Jurkat, Clone E6-1 (cell line): ENCODE results near the gene ING1.
"Not testable (repeated sequence)": the region's sequence is repeated elsewhere in the genome, so short reads cannot be mapped to it uniquely, and the experiment has no call there.

Experiments
- DNase-seq: peaks from one replicate; pipeline ENCODE4 v3.0.0-alpha.2; 2011; ENCODE audit warnings: low read depth, low spot score
- H3K4me3 ChIP-seq: 2 replicates; pipeline ENCODE4 v1.5.1; 2011; ENCODE audit warnings: mild to moderate bottlenecking, low read length, control low read depth, moderate library complexity

ING1 gene

DNA sequence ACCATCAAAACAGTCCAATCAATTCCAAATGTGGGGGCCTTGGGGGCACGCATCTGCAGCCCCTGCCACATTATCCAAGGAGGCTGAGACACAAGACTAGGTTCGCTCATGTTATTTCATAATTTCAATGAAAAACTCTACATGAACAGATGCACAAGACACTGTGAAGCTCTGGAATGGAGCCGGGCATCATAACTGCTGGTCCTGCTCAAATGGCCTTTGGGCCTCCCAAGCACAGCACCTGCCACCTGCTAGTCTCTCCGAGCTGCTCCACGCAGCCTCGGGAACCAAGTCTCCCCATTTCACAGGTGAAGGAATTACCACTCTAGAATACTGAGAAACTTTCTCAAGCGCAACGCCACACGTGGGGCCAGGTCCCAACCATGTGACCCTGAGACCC, 24.5 kb upstream of the ING1 start:
- no peak overlapping the region for H3K4me3 ChIP-seq
- no peak for DNase-seq

DNA sequence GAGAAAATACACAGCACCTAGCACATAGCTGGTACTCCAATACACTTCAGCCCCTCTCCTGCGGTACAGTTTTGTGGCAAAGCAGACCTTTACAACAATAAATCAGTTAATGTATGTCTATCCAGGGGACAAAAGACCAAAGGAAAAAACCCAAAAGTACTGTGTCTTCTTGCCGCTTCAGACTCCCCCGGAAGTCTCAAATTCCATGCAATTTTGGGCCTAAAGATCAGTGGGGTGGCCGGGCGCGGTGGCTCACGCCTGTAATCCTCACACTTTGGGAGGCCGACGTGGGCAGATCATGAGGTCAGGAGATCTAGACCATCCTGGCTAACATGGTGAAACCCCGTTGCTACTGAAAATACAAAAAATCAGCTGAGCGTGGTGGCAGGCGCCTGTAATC, 23.8 kb upstream of the ING1 start:
- DNase-seq, result no peak

DNA sequence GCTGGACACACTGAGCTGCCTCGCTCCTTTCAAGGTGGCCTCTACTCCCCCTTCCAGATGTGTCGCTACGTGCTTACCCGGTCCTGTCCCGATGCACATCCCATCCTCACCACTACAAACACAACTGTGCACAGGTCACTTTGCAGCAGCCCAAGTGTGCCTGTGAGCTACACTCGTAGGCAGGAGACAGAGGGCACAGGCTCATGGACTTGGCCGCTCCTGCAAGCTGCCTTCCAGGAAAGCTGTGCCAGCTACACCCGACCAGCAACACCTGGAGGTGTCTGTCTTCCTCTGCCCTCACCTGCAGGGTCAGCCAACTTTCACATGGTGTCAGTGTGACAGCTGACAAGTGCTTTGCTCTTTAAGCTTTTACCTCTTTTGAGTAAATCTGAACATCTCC, 23.0 kb upstream of the ING1 start:
- H3K4me3 ChIP-seq, result no peak overlapping the region
- DNase-seq, result no peak

More for the DNA sequence above, 23.8 kb upstream of the ING1 start:
- H3K4me3 ChIP-seq, result no peak overlapping the region

DNA sequence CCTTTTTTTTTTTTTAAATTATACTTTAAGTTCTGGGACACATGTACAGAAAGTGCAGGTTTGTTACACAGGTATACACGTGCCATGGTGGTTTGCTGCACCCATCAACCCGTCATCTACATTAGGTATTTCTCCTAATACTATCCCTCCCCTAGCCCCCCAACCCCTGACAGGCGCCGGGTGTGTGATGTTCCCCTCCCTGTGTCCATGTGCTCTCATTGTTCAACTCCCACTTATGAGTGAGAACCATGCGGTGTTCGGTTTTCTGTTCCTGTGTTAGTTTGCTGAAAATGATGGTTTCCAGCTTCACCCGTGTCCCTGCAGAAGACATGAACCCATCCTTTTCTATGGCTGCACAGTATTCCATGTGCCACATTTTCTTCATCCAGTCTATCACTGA, 17.7 kb upstream of the ING1 start:
- H3K4me3 ChIP-seq, DNase-seq: not testable (repeated sequence)

DNA sequence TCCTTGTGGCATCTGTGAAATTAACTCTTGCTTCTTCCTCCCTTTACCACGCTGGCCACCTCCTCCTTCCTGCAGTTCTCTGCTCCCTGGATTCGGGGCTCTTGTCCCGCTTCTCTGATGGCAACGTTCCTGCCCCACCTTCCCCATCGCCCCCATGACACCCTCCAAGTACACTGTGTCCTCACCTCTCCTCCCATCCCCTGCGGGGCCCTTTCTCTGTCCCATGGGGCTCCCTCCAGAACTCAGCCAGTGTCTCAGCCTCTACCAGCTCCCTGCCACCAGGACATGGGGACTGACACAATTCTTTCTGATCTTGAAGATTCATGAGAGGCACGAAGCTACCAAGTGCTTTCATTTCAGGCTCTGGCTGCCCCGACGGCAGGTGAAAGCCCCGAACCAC, 16.7 kb upstream of the ING1 start:
- H3K4me3 ChIP-seq, result no peak overlapping the region
- no peak for DNase-seq

DNA sequence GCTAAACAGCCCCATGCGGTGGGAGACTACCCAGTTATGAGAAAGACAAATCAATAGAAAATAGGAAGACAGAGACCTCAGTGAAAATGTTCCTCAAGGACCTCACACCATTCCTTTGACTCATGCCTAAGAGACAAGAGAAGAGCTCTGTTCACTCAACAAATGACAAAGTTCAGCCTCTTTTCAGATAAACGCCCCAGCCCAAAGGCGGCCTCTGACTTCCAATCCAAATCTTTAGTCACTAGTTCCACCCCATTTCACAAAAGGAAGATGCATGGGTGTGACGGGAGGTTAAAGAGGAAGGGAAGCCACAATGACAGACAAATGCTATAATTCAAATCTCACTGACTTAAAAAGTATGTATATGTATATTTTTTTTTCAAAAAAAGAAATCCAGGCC, 15.7 kb upstream of the ING1 start:
- H3K4me3 ChIP-seq, result no peak overlapping the region
- no peak for DNase-seq

DNA sequence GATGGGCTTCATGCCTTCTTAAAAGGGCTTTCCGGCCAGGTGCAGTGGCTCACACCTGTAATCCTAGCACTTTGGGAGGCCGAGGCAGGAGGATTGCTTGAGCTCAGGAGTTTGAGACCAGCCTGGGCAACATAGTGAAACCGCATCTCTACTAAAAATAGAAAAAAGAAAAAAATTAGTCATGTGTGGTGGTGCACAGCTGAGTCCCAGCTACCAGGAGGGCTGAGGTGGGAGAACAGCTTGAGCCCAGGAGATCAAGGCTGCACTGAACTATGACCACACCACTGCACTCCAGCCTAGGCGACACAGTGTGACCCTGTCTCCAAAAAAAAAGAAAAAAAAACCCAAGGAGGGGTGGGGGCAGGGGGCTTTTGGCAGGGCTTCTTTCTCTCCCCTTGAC, 14.8 kb upstream of the ING1 start:
- H3K4me3 ChIP-seq, result no peak overlapping the region
- DNase-seq, result no peak

DNA sequence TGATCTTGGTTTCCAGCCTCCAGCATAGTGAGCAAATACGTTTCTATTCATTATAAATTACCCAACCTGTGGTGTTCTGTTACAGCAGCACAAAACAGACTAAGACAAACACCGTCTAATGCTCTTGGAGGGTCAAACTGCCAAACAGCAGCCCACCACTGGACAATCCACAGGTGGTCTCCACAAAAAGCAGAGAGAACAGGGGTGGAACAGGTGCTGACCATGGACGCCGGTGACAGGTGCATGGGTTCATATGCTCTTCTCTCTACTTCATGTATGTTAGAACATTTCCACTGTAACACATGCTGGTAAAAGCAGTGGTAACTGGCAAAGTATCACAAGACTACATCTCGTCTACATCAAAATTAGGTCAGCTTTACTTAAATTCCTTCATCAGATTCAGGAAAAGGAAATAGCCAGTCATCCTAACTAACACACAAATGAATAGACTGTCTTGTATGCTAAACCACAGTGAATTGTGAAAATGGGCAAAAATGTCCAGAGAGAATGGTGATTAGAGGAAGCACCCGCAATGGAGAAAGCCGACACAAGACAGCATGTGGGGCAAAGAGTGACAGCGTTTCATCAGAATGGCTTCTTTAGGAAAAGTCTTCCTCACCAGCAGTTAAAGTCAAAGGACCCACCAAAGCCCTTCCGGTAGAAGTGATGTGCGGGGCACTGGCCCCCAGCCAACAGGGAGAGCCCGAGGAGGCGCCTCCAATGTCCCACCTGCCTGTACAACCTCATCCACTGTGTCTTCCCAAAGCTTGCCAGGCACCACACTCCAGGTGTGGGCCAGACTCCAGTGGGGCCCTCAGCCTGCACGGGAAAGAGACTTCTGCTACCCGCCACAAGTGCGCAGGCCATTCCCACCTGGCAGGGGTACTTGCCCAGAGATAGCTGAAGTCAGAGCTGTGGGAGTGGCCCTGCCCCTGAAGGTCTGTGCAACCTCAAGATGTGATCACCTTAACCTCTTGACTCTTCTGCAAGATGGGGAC, 14.1 kb upstream of the ING1 start:
- DNase-seq, result no peak
- H3K4me3 ChIP-seq, result no peak overlapping the region

DNA sequence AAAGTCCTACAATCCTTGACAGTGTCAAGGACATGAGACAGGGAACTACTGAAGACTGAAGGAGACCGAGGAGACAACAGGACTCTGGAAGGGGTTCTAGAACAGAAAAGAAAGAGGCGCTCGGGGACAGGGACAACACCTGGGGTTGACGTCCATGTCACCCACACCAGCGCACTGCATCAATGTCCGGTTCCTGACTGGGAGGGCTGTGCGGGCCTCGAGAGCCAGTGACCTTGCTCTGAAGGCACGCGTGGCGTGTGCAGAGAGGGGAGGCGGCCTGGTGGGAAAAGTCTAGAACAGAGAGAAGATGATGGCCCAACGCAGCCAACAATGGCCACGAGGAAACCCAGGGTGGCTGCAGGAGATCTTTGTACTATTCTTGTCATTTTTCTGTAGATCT, 13.3 kb upstream of the ING1 start:
- H3K4me3 ChIP-seq, result no peak overlapping the region
- no peak for DNase-seq

DNA sequence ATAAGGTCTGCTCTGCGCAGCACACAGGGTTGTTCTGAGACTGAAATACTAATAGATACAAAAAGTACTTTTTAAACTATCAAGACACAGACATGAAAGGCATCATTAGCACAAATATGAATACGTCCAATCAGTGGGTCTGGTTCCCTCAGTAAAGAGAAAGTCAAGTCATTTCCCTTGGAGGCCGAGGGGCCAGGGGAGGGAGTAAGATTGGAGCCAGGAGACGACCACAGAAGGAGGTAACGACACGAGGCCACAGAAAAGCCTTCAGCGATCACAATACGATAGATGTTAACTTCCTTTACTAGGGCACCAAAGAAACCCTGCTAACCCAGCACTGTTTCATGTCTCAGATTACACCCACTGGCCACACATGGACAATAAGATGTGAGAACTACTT, 12.9 kb upstream of the ING1 start:
- no peak overlapping the region for H3K4me3 ChIP-seq
- DNase-seq, result no peak

DNA sequence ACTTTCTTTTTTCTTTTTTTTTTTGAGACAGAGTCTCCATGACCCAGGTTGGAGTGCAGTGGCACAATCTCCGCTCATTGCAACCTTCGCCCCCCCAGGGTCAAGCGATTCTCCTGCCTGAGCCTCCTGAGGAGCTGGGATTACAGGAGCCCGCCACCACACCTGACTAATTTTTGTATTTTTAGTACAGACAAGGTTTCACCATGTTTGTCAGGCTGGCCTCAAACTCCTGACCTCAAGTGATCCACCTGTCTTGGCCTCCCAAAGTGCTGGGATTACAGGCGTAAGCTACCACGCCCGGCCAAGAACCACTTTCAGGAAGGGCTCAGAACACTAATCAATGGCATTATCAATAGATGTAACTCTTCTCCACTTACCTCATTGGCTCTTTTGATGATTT, 12.4 kb upstream of the ING1 start:
- not testable (repeated sequence) for DNase-seq, H3K4me3 ChIP-seq

DNA sequence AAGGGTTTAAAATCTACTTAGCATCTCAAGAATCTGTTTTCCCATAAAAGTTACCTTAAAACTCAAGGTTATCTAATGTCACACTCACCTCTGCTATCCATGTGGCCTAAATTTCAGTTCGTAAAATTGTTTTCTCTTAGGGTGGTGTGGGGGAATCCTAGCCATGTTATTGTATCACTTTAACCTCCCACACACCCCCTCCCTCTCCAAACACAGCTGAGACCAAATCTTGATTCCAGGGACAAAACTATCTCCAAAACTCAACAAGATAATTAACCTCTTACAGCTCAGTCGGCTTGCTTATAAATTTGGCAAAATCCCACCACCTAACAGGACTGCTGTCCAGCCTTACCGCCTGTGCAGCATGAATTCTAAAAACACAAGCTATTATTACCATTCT, 11.4 kb upstream of the ING1 start:
- no peak for DNase-seq
- H3K4me3 ChIP-seq, result no peak overlapping the region

DNA sequence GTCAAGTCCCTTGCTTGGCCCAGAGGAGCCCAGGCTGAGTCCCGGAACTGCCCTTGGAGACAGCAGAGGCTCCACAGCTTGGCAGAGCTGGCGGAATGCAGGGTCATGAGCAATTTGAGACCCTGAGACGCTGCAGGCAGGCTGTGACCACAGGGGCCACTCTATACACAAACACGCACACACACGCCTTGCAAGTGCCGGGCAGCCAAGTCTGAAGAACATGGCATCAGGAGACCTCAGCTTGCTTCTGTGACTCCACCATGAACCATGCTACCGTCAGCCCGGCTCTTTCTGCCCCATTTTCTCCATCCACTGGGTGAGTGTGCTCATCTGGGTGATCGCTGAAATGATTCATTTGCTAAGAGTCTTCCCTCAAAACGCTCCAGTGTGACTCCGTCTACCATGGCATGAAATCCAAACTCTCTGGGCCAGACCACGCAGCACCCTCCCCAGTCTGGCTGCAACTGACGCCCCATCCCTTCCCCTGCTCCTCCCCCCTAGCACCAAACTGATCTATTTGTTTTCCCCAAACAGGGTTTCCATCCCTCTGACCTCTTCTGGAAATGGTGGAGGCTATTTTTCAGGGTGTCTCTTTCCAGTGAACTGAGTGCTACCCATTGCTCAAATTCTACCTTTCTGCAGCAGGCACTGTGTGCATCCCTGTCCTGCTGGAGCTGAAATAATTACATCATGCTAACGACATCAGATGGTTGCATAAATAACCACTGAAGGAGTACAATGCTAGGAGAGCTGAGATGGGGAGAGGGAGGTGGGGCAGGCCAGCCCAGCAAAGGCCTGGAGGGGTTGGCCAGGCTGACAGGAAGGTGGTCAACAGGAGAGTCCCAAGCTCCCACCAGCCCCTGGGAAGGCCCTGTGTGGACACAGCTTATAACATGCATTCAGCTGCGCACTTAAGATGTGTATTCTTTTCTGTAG, 10.6 kb upstream of the ING1 start:
- H3K4me3 ChIP-seq, result no peak overlapping the region
- no peak for DNase-seq

DNA sequence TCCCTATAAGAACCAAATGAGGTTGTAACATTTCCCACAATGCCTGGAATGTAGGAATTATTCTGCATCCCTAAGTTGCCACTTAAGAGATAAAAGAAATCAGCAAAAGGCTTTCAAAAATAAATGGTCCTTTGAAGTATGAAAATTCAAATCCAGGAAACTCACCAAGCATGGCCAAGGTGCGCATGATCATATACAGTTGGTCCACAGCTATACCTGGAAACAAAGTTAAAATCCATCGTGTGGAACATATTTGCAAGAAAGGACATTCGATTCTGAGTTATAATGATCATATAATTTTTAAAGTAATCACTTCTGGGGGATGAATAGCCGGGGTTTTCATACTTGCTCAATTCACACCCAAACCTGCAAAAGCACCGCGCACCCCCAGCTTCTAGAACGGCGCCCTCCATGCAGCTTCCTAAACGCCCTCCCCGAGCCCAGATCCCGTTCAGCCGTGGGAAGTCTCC, 8.1 kb upstream of the ING1 start:
- no peak for DNase-seq
- peak overlapping the region; percentile 81 for H3K4me3 ChIP-seq

DNA sequence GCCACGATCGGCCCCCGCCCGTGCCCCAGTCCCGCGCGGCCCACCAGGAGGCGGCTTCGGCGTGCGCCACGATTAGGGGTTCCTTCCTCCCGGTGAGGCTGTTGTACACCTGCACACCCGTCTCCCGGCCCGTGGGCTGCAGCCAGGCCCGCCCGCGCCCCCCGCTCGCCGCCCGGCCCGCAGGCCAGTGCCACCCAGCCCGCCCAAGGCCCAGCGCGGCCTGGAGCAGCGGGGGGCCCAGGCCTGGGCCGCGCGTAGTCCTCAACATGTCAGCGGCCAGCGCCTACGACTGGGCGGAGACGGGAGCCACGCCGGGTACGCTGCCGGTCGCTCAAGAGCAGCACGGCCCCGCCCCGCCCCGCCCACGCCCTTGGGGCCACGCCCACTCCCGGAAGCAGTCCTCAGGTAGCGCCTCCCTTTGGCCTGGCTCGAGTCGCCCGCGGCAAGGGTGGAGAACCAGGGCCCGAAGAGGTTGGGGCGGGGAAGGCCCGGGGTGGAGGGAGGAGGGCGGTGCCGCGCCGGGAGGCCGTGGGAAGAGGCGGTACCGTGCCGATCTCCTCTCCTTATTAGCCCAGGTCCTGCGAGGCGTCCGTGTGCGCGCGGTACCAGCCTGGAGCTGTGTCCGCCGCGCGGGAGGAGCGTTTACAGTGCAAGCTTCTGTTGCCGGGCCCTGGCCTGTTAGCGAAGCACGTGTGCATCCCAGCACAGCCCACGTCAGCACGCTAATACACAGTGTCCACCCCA, 7.5 kb upstream of the ING1 start, which contains the start of gene CARS2:
TSS of gene CARS2 (minus strand) at position 291 of the 744 bp plus-strand sequence. CDS start at position 268, 23 bp downstream.
- H3K4me3 ChIP-seq, result peak within 1 kb of the TSS; percentile 81
- peak; percentile 88 for DNase-seq

DNA sequence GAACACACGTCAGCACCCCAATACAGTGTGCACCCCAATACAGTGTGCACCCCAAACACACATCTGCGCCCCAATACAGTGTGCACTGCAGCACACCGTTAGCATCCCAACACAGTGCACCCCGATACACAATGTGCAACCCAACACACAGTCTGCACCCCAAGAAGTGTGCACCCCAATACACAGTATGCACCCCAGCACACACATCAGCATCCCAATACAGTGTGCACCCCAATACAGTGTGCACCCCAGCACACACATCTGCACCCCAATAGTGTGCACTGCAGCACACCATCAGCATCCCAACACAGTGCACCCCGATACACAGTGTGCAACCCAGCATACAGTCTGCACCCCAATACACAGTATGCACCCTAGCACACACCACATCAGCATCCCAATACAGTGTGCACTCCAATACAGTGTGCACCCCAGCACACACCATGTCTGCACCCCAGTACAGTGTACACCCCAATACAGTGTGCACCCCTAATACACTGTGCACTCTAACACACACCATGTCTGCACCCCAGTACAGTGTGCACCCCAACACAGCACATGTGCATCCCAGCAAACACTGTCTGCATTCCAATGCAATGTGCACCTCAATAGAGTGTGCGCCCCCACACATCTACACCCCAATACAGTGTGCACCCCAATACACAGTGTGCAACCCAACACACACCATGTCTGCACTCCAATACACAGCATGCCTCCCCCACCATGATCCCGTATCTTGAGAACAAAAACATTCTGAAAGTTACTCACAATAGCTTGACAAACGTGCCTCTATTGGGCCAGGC, 6.7 kb upstream of the ING1 start:
- peak overlapping the region; percentile 81 for H3K4me3 ChIP-seq
- DNase-seq, result no peak

DNA sequence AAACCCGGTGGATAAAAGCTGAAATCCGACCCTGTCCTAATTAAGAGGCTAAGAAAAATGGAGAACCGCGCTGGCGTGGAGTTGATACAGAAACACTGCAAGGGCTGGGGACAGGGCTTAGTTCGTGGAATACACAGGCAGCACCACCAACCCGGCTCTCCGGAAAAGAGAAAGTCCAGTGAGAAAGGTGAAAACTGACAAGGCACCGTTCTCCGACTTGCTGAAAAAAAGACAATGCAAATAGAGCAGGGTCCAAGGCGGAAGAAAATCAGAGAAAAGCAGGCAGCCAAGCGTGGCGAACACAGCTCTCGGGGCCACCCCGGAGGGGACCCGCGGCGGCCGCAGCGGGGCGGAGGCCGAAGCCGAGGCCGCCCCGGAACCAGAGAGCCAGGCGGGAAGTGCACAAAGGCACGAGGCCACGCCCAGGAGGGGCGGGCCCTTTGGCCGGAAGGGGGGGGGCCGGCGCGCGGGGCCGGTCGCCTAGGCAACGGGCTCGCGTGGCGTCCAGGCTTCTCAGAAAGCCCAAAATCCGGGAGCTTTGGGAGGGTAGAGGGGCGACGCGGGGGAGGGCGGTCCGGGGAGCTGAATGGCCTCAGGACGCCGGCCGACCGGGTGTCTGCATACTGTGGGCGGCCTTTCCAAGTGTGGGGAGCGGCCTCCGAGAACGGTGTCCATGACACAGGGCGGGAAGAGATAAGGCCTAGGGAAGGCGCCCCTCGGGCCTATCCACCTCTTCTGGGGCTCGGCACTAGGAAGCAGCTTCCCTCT, 1.2 kb upstream of the ING1 start:
- peak overlapping the region; percentile 88 for H3K4me3 ChIP-seq
- DNase-seq, result peak; percentile 70
